Measurements from ENCODE around the gene PAK4. TPM values are rescaled to one million over a fixed set of nuclear protein-coding genes. Genes with fewer than 3 reads are reported as not detected.

PAK4 gene
- total RNA-seq, 1 experiment from 2014 or later = 90.1 TPM

DNA sequence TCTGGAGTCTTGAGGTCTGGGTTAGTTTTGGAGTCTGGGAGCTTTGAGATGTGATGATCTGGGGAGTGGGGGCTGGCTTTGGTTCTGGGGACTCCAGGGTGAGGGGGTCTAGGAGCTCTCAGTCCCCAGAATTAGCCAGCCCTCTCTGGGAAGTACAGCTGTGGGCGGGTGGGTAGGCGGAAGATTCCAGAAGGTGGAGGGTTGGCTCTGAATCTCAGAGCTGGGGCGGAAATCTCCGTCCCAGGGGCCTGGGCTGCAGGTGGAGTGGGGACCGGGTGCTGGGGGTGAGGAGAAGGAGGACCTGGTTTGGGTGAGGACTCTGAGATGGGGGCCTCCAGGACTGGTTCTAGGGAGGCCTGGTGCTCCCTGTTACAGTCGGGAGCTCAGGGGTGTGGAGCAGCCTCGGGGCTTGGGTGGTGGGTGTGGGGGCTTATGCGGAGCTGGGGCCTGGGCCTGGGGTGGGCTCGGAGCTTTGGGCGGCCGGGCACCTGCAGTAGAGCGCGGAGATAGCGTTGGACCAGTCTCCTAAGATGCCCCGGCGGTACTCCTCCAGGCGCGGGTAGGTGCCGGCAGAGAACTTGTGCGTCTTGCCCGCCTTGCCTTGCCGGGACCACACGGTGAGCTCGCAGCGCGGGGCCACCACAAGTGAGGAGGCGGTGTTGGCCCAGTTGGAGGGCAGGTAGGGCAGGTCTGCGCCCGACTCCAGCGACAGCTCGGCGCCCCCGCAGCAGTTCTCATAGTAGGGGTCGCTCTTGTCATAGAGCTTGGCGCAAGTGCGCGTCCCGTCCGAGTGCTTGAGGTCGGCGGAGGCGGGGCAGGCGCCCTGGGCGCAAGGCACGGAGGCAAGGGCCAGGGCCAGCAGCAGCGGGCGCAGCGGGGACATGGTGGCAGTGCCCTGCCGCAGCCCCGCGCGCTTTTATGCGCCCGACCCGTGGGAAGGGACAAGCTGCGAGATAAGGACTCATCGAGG lies 78.1 kb downstream of the PAK4 start, which contains the start of gene SYCN:
SYCN (minus strand) TSS at position 892 of the 970 bp plus-strand sequence; CDS start at position 883, 9 bp downstream.
- no TSS peak for BruUV-seq (replicated peaks)
- H3K27ac ChIP-seq (ENCODE audit: low read depth, low read length) = no peak within 1 kb of the TSS; the same call in 1 of the 2 replicates
- ChIA-PET CTCF (interaction anchor here (0.9 to 1.0 kb wide), 2 partner anchors 81 to 273 kb away, joined by 3 to 4 read pairs; partner anchors contain the start of genes MRPS12 and SARS2), RAD21 (ENCODE audit: low non-redundant PET in 1 of 2, low total read pairs in 2 of 2, uncharacterized antibody in 2 of 2, unreplicated experiment in 2 of 2) (no interaction called here), POLR2A (no interaction called here)
- H3K36me3 ChIP-seq (ENCODE audit: control insufficient read depth in 1 of 2, insufficient read depth in 2 of 2, low read length in 2 of 2) = no peaks in the 10 kb centered on the region
- DNase-seq (ENCODE audit: low read depth, low spot score) (no peak), ATAC-seq (no peak)
- TF ChIP-seq RAD21 (IDR thresholded peaks at IDR 0.05; ENCODE audit: low read depth) = no peak
- TF ChIP-seq EZH2phosphoT487 (IDR thresholded peaks at IDR 0.05; ENCODE audit: borderline replicate concordance) = no peak
- TF ChIP-seq POLR2A (IDR thresholded peaks at IDR 0.05; ENCODE audit: borderline replicate concordance, extremely low read depth, insufficient read depth, insufficient read length) = no peak
- TF ChIP-seq CBX3 (IDR thresholded peaks at IDR 0.05; ENCODE audit: low read depth) = no peak
- no peak for TF ChIP-seq FOSL1 (IDR thresholded peaks at IDR 0.05; ENCODE audit: low read depth)
- TF ChIP-seq, protein P1, sequence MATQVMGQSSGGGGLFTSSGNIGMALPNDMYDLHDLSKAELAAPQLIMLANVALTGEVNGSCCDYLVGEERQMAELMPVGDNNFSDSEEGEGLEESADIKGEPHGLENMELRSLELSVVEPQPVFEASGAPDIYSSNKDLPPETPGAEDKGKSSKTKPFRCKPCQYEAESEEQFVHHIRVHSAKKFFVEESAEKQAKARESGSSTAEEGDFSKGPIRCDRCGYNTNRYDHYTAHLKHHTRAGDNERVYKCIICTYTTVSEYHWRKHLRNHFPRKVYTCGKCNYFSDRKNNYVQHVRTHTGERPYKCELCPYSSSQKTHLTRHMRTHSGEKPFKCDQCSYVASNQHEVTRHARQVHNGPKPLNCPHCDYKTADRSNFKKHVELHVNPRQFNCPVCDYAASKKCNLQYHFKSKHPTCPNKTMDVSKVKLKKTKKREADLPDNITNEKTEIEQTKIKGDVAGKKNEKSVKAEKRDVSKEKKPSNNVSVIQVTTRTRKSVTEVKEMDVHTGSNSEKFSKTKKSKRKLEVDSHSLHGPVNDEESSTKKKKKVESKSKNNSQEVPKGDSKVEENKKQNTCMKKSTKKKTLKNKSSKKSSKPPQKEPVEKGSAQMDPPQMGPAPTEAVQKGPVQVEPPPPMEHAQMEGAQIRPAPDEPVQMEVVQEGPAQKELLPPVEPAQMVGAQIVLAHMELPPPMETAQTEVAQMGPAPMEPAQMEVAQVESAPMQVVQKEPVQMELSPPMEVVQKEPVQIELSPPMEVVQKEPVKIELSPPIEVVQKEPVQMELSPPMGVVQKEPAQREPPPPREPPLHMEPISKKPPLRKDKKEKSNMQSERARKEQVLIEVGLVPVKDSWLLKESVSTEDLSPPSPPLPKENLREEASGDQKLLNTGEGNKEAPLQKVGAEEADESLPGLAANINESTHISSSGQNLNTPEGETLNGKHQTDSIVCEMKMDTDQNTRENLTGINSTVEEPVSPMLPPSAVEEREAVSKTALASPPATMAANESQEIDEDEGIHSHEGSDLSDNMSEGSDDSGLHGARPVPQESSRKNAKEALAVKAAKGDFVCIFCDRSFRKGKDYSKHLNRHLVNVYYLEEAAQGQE (IDR thresholded peaks at IDR 0.05; ENCODE audit: low read depth) = no peak
- peaks cover 7 to 8% of the 10 kb centered on the region in 2 experiments; a peak in 3 of 4 replicates for H3K4me1 ChIP-seq (ENCODE audit: control insufficient read depth in 1 of 2, insufficient read depth in 2 of 2, low read length in 2 of 2)
- H4K20me1 ChIP-seq (ENCODE audit: insufficient read depth) = no peaks in the 10 kb centered on the region
- H3K79me2 ChIP-seq (ENCODE audit: insufficient read depth, low read length) = no peaks in the 10 kb centered on the region
- H3K4me3 ChIP-seq (replicated peaks in 1 of 2; ENCODE audit: low read depth in 1 of 2, low read length in 2 of 2) = no peak within 1 kb of the TSS
- no peak within 1 kb of the TSS for H2AFZ ChIP-seq (ENCODE audit: low read depth, low read length, poor library complexity, severe bottlenecking)
- H3K9me2 ChIP-seq (ENCODE audit: insufficient read depth) = no peaks in the 10 kb centered on the region
- H3K9ac ChIP-seq (ENCODE audit: low read length) = no peak within 1 kb of the TSS
- H3K4me2 ChIP-seq (ENCODE audit: low read length) = no peak within 1 kb of the TSS
- intact Hi-C loops (cut with micrococcal nuclease) = no loop called here
- H3K27me3 ChIP-seq (ENCODE audit: insufficient read depth, low read length) = no peaks in the 10 kb centered on the region
- H3K9me3 ChIP-seq (ENCODE audit: control insufficient read depth in 1 of 2, insufficient read depth in 1 of 2, low read depth in 1 of 2, low read length in 2 of 2) = no peaks in the 10 kb centered on the region
